Measurements from ENCODE around the gene ARMH3.

The ARMH3 gene

GRCh38 chr10:101896225-101896877, 159.6 kb downstream of the ARMH3 start:
- no peak for DNase-seq

GRCh38 chr10:101895781-101896180, 160.2 kb downstream of the ARMH3 start:
- no peak for DNase-seq

GRCh38 chr10:101894742-101895141, 161.2 kb downstream of the ARMH3 start:
- DNase-seq: no peak

GRCh38 chr10:101894266-101894665, 161.7 kb downstream of the ARMH3 start:
- no peak for DNase-seq

GRCh38 chr10:101893510-101894120, 162.4 kb downstream of the ARMH3 start:
- DNase-seq: no peak

- no peak for DNase-seq
These were observed 163.1 kb downstream of the ARMH3 start for GRCh38 chr10:101892782-101893391.

- DNase-seq: peak in 43 of 51 donors; percentile 5 to 85 (median 48)
These were observed 166.4 kb downstream of the ARMH3 start for GRCh38 chr10:101889256-101890210.

- DNase-seq: peak in 9 of 51 donors; percentile 11 to 67 (median 20)
These were observed 167.6 kb downstream of the ARMH3 start for GRCh38 chr10:101888251-101888949.

GRCh38 chr10:101887775-101888174, 168.2 kb downstream of the ARMH3 start:
- DNase-seq: no peak

- DNase-seq: no peak
These were observed 169.3 kb downstream of the ARMH3 start for GRCh38 chr10:101886521-101887312.

GRCh38 chr10:101881036-101881774, 174.8 kb downstream of the ARMH3 start:
- DNase-seq: no peak

GRCh38 chr10:101880232-101880573, 175.8 kb downstream of the ARMH3 start:
- DNase-seq: no peak

- DNase-seq: peak in 24 of 51 donors; percentile 5 to 56 (median 16)
These were observed 176.3 kb downstream of the ARMH3 start for GRCh38 chr10:101879456-101880231.

- peak in 1 of 51 donors; percentile 6 for DNase-seq
These were observed 177.1 kb downstream of the ARMH3 start for GRCh38 chr10:101878869-101879268.

- no peak for DNase-seq
These were observed 180.8 kb downstream of the ARMH3 start for GRCh38 chr10:101875068-101875688.

- no peak for DNase-seq
These were observed 181.7 kb downstream of the ARMH3 start for GRCh38 chr10:101874252-101874651.

GRCh38 chr10:101867931-101868330, 188.0 kb downstream of the ARMH3 start:
- no peak for DNase-seq

- no peak for DNase-seq
These were observed 196.4 kb downstream of the ARMH3 start for GRCh38 chr10:101859530-101859929.

Measured in hypothalamus (tissue), 51 donors.